ENCODE results near the gene KIF24.

The KIF24 gene

DNA sequence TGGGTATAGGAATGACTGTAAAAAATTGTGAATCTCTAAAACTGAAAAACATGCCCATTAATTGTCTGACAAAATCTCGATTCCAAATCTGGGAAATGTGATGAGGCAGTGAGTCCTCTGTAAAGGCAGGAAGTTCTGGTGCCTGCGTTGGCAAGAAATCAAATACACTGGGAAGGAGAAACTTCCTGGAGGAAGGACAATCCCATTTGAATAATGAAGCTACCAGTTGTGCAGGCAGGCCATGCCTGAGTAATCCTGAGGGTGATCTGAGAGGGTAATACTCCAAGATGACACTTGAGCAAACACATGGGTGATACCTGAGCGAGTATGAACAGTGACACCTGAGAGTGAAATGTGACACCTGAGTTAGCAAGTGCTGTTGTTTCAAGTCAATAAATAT, 49.7 kb downstream of the KIF24 start:
- TF ChIP-seq ZNF514 (tag by site-specific recombination; IDR thresholded peaks at IDR 0.05) (no peak), ZNF513 (tag by site-specific recombination; IDR thresholded peaks at IDR 0.05) (no peak), ZBTB21 (tag by site-specific recombination; IDR thresholded peaks at IDR 0.05) (no peak), ZSCAN16 (tag by site-specific recombination; IDR thresholded peaks at IDR 0.05) (no peak), ZIC2 (tag by site-specific recombination; IDR thresholded peaks at IDR 0.05) (no peak), TCF7L2 (IDR thresholded peaks at IDR 0.05; ENCODE audit: borderline replicate concordance, low read depth, low read length) (no peak), BCL6B (tag by site-specific recombination; IDR thresholded peaks at IDR 0.05) (no peak), IKZF3 (tag by site-specific recombination; IDR thresholded peaks at IDR 0.05) (no peak), ZNF324 (tag by site-specific recombination; IDR thresholded peaks at IDR 0.05) (no peak)
- TF ChIP-seq, protein P1, sequence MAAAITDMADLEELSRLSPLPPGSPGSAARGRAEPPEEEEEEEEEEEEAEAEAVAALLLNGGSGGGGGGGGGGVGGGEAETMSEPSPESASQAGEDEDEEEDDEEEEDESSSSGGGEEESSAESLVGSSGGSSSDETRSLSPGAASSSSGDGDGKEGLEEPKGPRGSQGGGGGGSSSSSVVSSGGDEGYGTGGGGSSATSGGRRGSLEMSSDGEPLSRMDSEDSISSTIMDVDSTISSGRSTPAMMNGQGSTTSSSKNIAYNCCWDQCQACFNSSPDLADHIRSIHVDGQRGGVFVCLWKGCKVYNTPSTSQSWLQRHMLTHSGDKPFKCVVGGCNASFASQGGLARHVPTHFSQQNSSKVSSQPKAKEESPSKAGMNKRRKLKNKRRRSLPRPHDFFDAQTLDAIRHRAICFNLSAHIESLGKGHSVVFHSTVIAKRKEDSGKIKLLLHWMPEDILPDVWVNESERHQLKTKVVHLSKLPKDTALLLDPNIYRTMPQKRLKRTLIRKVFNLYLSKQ (tag by site-specific recombination; IDR thresholded peaks at IDR 0.05; ENCODE audit: borderline replicate concordance), result no peak
- H3K4me3 ChIP-seq (ENCODE audit: low read depth, low read length), result no peak overlapping the region
- peaks cover 0 to 3% of the 10 kb centered on the region in 2 experiments; a peak in 2 of 3 replicates for H3K36me3 ChIP-seq (ENCODE audit: control insufficient read depth in 2 of 2, insufficient read depth in 1 of 2, low read length in 2 of 2)
- POLR2A ChIA-PET, result no interaction called here
- CTCF ChIA-PET, result interaction anchor here (0.8 kb wide), 1 partner anchor 385 kb away, joined by 3 read pairs; no protein-coding TSS in a partner anchor
- no peak overlapping the region for H3K27ac ChIP-seq (ENCODE audit: extremely low read depth, low read depth, low read length)
- H3K9me3 ChIP-seq (ENCODE audit: control insufficient read depth, insufficient read depth, low read depth, low read length), result no peaks in the 10 kb centered on the region
- no peaks in the 10 kb centered on the region for H3K4me1 ChIP-seq (ENCODE audit: control insufficient read depth, insufficient read depth, low read length)
